ENCODE results near the gene SPHK2. TPM values are rescaled to one million over a fixed set of nuclear protein-coding genes. Genes with fewer than 3 reads are reported as not detected.
A peak's percentile ranks its signal among the peaks of the same experiment; 100 is the strongest.

Gene SPHK2
- polyA plus RNA-seq, 3 donors from 2014 or later, result 10.5 to 14.5 (median 14.1) TPM

GRCh38 chr19:48638831-48639381 is 19.6 kb downstream of the SPHK2 start:
- Mint-ChIP-seq H3K27ac (peak overlapping the region; percentile 98 to 100 (median 98)), H3K27me3 (ENCODE audit: low read depth in 3 of 3) (peaks cover 14 to 24% (median 14%) of the 10 kb centered on the region in 3 donors), H3K36me3 (peaks cover 0 to 5% (median 0%) of the 10 kb centered on the region in 3 donors), H3K9me3 (no peaks in the 10 kb centered on the region), H3K4me1 (peaks cover 39 to 45% of the 10 kb centered on the region in 2 donors), H3K4me3 (peak overlapping the region; percentile 89 to 98 (median 92))
- no peak for DNase-seq

GRCh38 chr19:48639483-48640375 is 20.4 kb downstream of the SPHK2 start:
- DNase-seq, result peak in 2 of 3 donors; percentile 30 to 67
- Mint-ChIP-seq H3K4me3 (peak overlapping the region; percentile 33 to 98 (median 69)), H3K27me3 (ENCODE audit: low read depth in 3 of 3) (peaks cover 11 to 21% (median 11%) of the 10 kb centered on the region in 3 donors), H3K4me1 (peaks cover 32 to 38% of the 10 kb centered on the region in 2 donors), H3K36me3 (peaks cover 0 to 5% (median 0%) of the 10 kb centered on the region in 3 donors), H3K27ac (peak overlapping the region; percentile 55 to 100 (median 98)), H3K9me3 (no peaks in the 10 kb centered on the region)

DNA sequence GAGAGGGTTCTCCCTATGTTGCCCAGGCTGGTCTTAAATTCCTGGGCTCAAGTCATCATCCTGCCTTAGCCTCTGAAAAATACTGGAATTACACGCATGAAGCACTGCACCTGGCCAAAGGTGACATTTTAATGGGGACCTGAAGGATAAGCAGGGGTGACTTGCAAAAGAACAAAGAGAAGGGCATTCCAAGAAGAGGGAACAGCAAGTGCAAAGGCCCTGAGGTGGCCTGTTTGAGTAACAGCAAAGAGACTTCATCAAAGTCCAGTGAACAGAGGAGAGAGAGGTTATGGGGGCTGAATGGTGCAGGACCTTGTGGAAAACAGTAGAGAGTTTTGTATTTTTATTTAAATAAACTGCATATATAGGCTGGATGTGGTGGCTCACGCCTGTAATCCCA is 22.5 kb downstream of the SPHK2 start:
- H3K27me3 Mint-ChIP-seq (ENCODE audit: low read depth in 3 of 3), result peaks cover 4 to 18% (median 10%) of the 10 kb centered on the region in 3 donors
- H3K4me1 Mint-ChIP-seq, result peaks cover 38 to 43% of the 10 kb centered on the region in 2 donors
- DNase-seq, result no peak
- no peaks in the 10 kb centered on the region for H3K9me3 Mint-ChIP-seq
- peaks cover 0 to 5% (median 0%) of the 10 kb centered on the region in 3 donors for H3K36me3 Mint-ChIP-seq
- H3K4me3 Mint-ChIP-seq, result peak overlapping the region in 1 of 5 donors; percentile 33
- peak overlapping the region in 1 of 6 donors; percentile 72 for H3K27ac Mint-ChIP-seq

- Mint-ChIP-seq H3K27me3 (ENCODE audit: low read depth in 3 of 3) (peaks cover 0 to 10% (median 4%) of the 10 kb centered on the region in 3 donors), H3K9me3 (no peaks in the 10 kb centered on the region), H3K4me3 (no peak overlapping the region), H3K27ac (peak overlapping the region in 2 of 6 donors; percentile 3 to 66), H3K4me1 (peaks cover 42% of the 10 kb centered on the region in 2 donors), H3K36me3 (peaks cover 0 to 5% (median 0%) of the 10 kb centered on the region in 3 donors)
- no peak for DNase-seq
Observed at GRCh38 chr19:48642862-48643261, 23.6 kb downstream of the SPHK2 start.

DNA sequence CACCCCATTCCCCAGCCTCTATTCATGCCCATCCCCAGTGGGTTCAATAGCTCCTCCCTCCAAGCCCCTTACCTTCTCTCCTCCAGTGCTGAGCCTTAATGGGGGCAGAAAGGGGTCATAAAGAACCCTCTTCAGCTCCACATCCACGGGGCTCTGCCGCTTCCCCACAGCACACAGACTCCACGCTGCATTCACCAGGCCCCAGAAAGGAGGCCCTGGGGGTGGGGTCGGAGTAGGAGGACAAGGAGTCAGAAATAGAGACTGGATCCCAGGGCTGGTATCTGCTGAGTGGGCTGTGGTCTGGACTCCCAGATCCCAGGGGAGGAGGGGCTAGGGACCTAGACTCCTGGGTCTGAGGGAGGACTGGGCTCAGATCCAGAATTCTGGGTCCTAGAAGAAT is 25.0 kb downstream of the SPHK2 start:
- no peak for DNase-seq
- H3K4me3 Mint-ChIP-seq, result peak overlapping the region in 2 of 5 donors; percentile 90 to 97
- H3K27ac Mint-ChIP-seq, result peak overlapping the region in 1 of 6 donors; percentile 28
- H3K27me3 Mint-ChIP-seq (ENCODE audit: low read depth in 3 of 3), result peaks cover 2 to 6% (median 3%) of the 10 kb centered on the region in 3 donors
- H3K4me1 Mint-ChIP-seq, result peaks cover 33 to 37% of the 10 kb centered on the region in 2 donors
- H3K9me3 Mint-ChIP-seq, result no peaks in the 10 kb centered on the region
- H3K36me3 Mint-ChIP-seq, result no peaks in the 10 kb centered on the region

- Mint-ChIP-seq H3K27ac (peak overlapping the region; percentile 77 to 94 (median 90)), H3K4me3 (peak overlapping the region; percentile 82 to 97 (median 90)), H3K36me3 (no peaks in the 10 kb centered on the region), H3K9me3 (no peaks in the 10 kb centered on the region), H3K4me1 (peaks cover 29 to 36% of the 10 kb centered on the region in 2 donors), H3K27me3 (ENCODE audit: low read depth in 3 of 3) (peaks cover under 1 to 6% (median 2%) of the 10 kb centered on the region in 3 donors)
- DNase-seq, result peak; percentile 65 to 73 (median 68)
Observed at GRCh38 chr19:48644839-48645619, 25.7 kb downstream of the SPHK2 start.

DNA sequence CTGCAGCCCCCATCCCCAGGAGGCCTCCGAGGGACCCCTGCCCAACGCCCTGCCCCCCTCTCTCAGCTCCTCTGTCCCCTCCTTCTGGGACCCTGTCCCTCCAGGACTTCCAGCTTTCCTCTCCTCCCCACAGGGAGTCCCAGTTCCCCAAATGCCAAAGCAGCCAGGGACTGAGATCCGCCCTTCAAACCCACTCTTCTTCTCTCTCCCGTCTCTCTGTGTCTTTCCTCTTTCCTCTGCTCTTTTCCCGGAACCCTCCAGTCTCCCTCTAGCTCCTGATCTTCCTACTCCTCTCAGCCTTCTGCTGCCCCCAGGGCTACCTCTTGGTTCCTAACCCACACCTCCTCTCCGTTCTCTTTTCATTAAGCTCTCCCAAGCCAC is 26.3 kb downstream of the SPHK2 start:
- Mint-ChIP-seq H3K4me1 (peaks cover 28 to 35% of the 10 kb centered on the region in 2 donors), H3K36me3 (no peaks in the 10 kb centered on the region), H3K27me3 (ENCODE audit: low read depth in 3 of 3) (peaks cover 2 to 6% (median 2%) of the 10 kb centered on the region in 3 donors), H3K4me3 (peak overlapping the region; percentile 82 to 97 (median 90)), H3K27ac (peak overlapping the region; percentile 89 to 94 (median 90)), H3K9me3 (no peaks in the 10 kb centered on the region)
- no peak for DNase-seq

GRCh38 chr19:48646001-48646721 is 26.9 kb downstream of the SPHK2 start, which contains the start of gene CA11:
TSS of gene CA11 (minus strand) at chr19:48646187. CDS start at chr19:48645632, 555 bp downstream.
- Mint-ChIP-seq H3K4me3 (peak within 1 kb of the TSS; percentile 82 to 97 (median 90)), H3K27me3 (ENCODE audit: low read depth in 3 of 3) (peaks cover 2 to 6% (median 2%) of the 10 kb centered on the region in 3 donors), H3K27ac (peak within 1 kb of the TSS; percentile 89 to 94 (median 90)), H3K36me3 (no peaks in the 10 kb centered on the region), H3K9me3 (no peaks in the 10 kb centered on the region), H3K4me1 (peaks cover 28 to 32% of the 10 kb centered on the region in 2 donors)
- peak; percentile 89 to 91 (median 91) for DNase-seq

GRCh38 chr19:48646722-48647216 is 27.5 kb downstream of the SPHK2 start:
- Mint-ChIP-seq H3K9me3 (no peaks in the 10 kb centered on the region), H3K36me3 (no peaks in the 10 kb centered on the region), H3K27ac (peak overlapping the region; percentile 55 to 90 (median 72)), H3K4me3 (peak overlapping the region; percentile 41 to 69 (median 53)), H3K4me1 (peaks cover 28 to 32% of the 10 kb centered on the region in 2 donors), H3K27me3 (ENCODE audit: low read depth in 3 of 3) (peaks cover 2 to 6% (median 2%) of the 10 kb centered on the region in 3 donors)
- no peak for DNase-seq

GRCh38 chr19:48648134-48648533 is 28.8 kb downstream of the SPHK2 start:
- Mint-ChIP-seq H3K4me1 (peaks cover 28 to 32% of the 10 kb centered on the region in 2 donors), H3K27me3 (ENCODE audit: low read depth in 3 of 3) (peaks cover 2 to 8% (median 3%) of the 10 kb centered on the region in 3 donors), H3K9me3 (no peaks in the 10 kb centered on the region), H3K27ac (peak overlapping the region; percentile 56 to 93 (median 78)), H3K36me3 (no peaks in the 10 kb centered on the region), H3K4me3 (peak overlapping the region in 3 of 5 donors; percentile 28 to 68 (median 36))
- DNase-seq, result no peak

GRCh38 chr19:48650974-48651682 is 31.8 kb downstream of the SPHK2 start:
- Mint-ChIP-seq H3K27me3 (ENCODE audit: low read depth in 3 of 3) (peaks cover 0 to 8% (median 3%) of the 10 kb centered on the region in 3 donors), H3K4me1 (peaks cover 14 to 18% of the 10 kb centered on the region in 2 donors), H3K36me3 (no peaks in the 10 kb centered on the region), H3K4me3 (no peak overlapping the region), H3K27ac (peak overlapping the region in 5 of 6 donors; percentile 1 to 79 (median 9)), H3K9me3 (no peaks in the 10 kb centered on the region)
- DNase-seq, result no peak

- H3K27me3 Mint-ChIP-seq (ENCODE audit: low read depth in 3 of 3), result peaks cover 0 to 8% (median 3%) of the 10 kb centered on the region in 3 donors
- peak overlapping the region in 2 of 6 donors; percentile 2 to 14 for H3K27ac Mint-ChIP-seq
- DNase-seq, result no peak
- H3K4me3 Mint-ChIP-seq, result no peak overlapping the region
- no peaks in the 10 kb centered on the region for H3K9me3 Mint-ChIP-seq
- peaks cover 12 to 17% of the 10 kb centered on the region in 2 donors for H3K4me1 Mint-ChIP-seq
- no peaks in the 10 kb centered on the region for H3K36me3 Mint-ChIP-seq
Observed at GRCh38 chr19:48651683-48652048, 32.4 kb downstream of the SPHK2 start.

Measured in immature natural killer cell (primary cell).